Adipocyte (in vitro differentiated cells): Measurements from ENCODE around the gene TEAD3.

Experiments
- DNase-seq: peaks from one replicate; pipeline ENCODE4 v3.0.0-alpha.2; 2015; ENCODE audit warnings: low read depth
- H3K27me3 ChIP-seq: replicated peaks from 2 replicates; pipeline ENCODE4 v1.7.0; 2013; ENCODE audit warnings: mild to moderate bottlenecking, low read length, moderate library complexity; ENCODE audit not compliant: control insufficient read depth, insufficient read depth
- H3K36me3 ChIP-seq: 2 replicates; pipeline ENCODE4 v1.7.0; 2013; ENCODE audit warnings: low read length, mild to moderate bottlenecking, moderate library complexity; ENCODE audit not compliant: control insufficient read depth, insufficient read depth, severe bottlenecking
- H3K4me1 ChIP-seq: 2 replicates; pipeline ENCODE4 v1.7.0; 2013; ENCODE audit warnings: mild to moderate bottlenecking, low read length, moderate library complexity; ENCODE audit not compliant: control insufficient read depth, insufficient read depth
- H3K4me3 ChIP-seq: 2 replicates; pipeline ENCODE4 v1.7.0; 2013; ENCODE audit warnings: mild to moderate bottlenecking, low read length, moderate library complexity
- H3K9ac ChIP-seq: 2 replicates; pipeline ENCODE4 v1.7.0; 2013; ENCODE audit warnings: mild to moderate bottlenecking, low read length, moderate library complexity
- H3K9me3 ChIP-seq: 2 replicates; pipeline ENCODE4 v1.7.0; 2013; ENCODE audit warnings: mild to moderate bottlenecking, low read length, moderate library complexity; ENCODE audit not compliant: control insufficient read depth

The TEAD3 gene

DNA sequence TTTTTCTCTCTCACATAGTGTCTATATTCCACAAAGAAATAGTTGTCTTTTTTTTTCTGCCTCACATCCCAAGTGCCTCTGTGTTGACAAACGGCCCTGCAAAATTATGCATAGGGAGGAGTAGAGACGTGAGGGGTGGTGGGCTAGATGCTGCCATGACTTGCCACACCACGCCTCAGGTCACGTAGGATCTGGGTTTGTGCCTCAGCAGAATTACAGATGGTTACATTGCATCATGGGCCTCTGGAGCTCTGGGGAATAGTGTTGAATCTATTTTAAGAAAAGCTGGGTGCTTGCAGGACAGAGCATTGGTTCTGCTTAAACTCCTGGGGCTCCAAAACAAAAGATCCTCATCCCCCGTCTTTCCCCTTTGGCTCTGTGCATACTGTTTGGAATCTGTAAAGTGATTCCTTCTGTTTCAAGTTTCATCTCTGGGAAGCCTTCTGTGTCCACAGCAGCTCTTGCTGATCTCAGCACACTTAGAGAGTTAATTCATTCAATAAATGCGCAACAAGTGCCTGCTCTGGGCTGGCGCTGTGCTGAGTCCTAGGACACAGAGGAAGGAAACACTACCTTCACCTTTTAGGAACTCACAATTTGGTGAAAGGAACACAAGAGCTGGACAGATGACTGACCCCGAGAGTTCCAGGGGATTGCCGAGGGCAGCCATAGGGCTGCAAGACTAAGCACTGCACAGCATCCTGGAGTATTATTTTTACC lies 42.3 kb downstream of the TEAD3 start:
- H3K9me3 ChIP-seq = no peaks in the 10 kb centered on the region
- peak; percentile 44 for DNase-seq
- peak overlapping the region; percentile 11 for H3K9ac ChIP-seq
- no peaks in the 10 kb centered on the region for H3K27me3 ChIP-seq
- H3K36me3 ChIP-seq = peaks cover 4% of the 10 kb centered on the region
- no peak overlapping the region for H3K4me3 ChIP-seq
- H3K4me1 ChIP-seq = peaks cover 29% of the 10 kb centered on the region

DNA sequence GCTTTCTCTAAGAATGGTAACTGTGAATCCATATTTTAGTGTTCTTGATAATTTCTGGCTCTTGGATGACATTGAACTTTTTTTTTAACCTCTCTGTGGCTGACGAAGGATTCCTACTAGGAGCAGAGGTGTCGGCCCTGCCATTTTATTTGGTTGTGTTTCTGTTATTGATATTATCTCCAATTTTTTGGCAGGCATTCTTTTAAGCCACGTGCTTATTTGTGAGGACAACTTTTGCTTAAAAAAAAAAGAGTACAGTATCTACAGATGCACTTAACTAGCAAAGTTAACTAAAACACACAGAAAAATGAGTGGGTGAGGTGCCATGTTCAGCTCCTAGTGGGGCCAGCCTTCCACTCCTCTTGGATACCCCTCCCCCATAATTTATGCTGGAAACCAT lies 43.6 kb downstream of the TEAD3 start:
- DNase-seq = peak; percentile 36
- H3K4me3 ChIP-seq = peak overlapping the region; percentile 84
- no peaks in the 10 kb centered on the region for H3K27me3 ChIP-seq

DNA sequence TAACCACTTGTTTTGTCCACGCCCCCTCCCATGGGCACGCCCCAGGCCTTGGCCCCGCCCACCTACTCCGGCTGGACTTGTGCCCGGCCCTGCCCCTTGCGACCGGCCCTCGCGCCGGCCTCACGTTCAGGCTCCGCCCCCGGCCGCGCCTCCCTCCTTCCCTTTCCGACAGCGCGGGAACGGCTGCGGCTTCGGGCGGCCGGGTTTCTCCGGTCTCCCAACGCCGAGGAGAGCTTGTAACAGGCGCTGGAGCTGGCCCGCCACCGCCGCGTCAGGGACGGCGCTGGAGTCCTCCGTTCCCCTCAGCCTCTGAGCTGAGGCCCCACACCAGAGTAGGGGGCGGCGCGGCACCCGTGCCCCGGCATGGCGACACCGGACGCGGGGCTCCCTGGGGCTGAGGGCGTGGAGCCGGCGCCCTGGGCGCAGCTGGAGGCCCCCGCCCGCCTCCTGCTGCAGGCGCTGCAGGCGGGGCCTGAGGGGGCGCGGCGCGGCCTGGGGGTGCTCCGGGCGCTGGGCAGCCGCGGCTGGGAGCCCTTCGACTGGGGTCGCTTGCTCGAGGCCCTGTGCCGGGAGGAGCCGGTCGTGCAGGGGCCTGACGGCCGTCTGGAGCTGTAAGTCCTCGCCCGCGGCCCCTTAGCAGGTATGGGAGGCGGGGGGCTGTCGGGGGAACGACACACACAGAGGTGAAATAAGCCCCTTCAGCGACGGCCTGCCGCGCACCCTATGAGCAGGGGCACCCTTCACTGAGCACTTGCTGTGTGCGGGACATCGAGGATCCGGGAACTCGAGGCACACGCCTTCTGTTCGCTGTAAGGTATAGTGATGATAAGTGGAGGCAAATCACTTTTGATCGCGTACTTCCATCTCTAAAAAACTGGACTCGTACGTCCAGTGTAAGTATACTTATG lies 44.4 kb downstream of the TEAD3 start, which contains the start of gene FANCE:
Gene FANCE (plus strand): TSS at position 156 of the 908 bp plus-strand sequence. CDS start 208 bp downstream, at position 364.
- no peaks in the 10 kb centered on the region for H3K36me3 ChIP-seq
- H3K9ac ChIP-seq = peak within 1 kb of the TSS; percentile 83
- peak; percentile 97 for DNase-seq
- no peaks in the 10 kb centered on the region for H3K9me3 ChIP-seq
- peaks cover 29% of the 10 kb centered on the region for H3K4me1 ChIP-seq
- peak within 1 kb of the TSS; percentile 84 for H3K4me3 ChIP-seq
- no peaks in the 10 kb centered on the region for H3K27me3 ChIP-seq

More for the DNA sequence above, 43.6 kb downstream of the TEAD3 start:
- Histone ChIP-seq H3K9ac (peak overlapping the region; percentile 83), H3K9me3 (no peaks in the 10 kb centered on the region), H3K36me3 (no peaks in the 10 kb centered on the region), H3K4me1 (peaks cover 29% of the 10 kb centered on the region)

DNA sequence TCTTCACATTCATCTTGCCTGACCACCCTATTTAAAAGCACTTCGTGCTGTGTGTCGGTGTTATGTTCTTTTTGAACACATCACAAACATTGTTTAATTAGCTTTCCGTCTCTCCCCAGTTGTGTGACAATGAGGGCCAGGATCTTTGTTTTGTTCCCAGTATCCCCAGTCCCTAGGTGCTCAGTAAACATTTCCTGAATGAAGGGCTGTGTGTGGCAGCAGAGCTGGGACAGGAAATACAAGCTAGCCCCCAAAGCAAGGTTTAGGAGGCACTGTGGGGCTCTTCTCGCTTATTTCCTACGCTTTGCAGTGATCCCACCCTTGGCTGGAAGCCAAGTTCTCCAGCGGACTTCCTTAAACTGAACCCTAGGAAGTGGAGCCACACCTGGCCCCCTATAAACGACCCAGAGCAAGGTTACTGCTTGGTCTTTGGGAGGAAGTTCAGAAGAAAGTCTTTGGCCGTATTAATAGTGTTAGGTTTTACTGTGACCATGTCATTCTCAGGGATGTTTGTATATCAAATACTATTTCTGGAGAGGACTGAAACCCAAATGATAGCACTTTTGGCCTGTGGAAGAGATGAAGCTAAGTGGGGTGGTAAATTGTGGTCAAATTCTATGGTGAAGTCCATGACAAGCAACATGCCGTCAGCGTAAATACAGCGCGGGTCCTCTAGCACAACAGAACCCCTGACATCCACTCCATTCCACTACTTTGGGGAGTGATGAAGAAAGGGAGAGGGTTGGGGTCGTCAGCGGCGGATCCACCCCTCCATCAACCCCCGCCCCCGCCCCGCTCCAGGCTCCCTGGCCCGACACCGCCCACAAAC lies 45.3 kb downstream of the TEAD3 start:
- Histone ChIP-seq H3K9me3 (no peaks in the 10 kb centered on the region), H3K4me3 (peak overlapping the region; percentile 84), H3K36me3 (no peaks in the 10 kb centered on the region), H3K4me1 (peaks cover 29% of the 10 kb centered on the region), H3K9ac (peak overlapping the region; percentile 14), H3K27me3 (no peaks in the 10 kb centered on the region)
- DNase-seq = no peak

DNA sequence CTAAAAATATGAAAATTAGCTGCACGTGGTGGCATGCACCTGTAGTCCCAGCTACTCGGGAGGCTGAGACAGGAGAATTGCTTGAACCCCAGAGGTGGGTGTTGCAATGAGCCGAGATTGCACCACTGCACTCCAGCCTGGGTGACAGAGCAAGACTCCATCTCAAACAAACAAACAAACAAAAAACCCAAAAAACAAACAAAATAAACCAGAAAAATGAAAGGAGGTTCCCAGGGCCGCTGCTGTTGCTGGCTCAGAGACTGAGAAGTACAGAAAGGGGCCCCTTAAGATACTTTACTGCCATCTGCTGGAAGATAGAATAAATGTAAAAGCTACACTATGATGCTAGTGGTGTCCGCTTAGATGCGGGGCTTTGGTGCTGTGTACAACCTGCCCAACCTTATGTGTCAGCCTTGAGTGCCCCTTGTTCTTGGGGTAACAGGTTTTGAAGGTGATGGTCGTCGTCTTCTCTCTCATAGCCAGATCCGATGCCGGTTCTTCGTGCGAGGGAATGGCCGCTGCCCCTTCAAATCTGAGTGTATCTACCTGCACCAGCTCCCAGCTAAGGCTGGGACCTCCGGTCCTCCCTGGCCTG lies 47.5 kb downstream of the TEAD3 start:
- Histone ChIP-seq H3K27me3 (no peaks in the 10 kb centered on the region), H3K4me1 (peaks cover 22% of the 10 kb centered on the region), H3K9me3 (no peaks in the 10 kb centered on the region), H3K9ac (no peak overlapping the region), H3K4me3 (no peak overlapping the region), H3K36me3 (no peaks in the 10 kb centered on the region)
- DNase-seq = peak; percentile 94

DNA sequence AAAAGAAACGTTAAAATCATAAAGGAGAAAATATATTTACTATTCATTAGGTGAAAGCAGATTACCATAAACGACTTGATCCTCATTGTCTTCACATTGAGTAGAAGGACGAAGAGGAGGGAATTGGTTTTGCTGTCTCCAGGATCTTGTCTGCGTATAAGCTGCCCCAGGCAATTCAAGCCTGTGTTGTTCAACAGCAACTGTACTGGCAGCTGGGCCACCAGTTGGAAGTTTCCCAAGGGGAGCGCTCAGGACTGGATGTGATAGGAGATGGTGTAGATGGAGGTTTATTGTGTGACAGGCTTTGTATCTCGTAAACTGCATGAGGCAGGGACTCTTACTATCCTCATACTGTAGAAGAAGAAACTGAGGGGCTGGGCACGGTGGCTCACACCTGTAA lies 48.7 kb downstream of the TEAD3 start:
- DNase-seq = no peak
- Histone ChIP-seq H3K27me3 (no peaks in the 10 kb centered on the region), H3K9ac (no peak overlapping the region), H3K4me3 (no peak overlapping the region), H3K9me3 (no peaks in the 10 kb centered on the region), H3K4me1 (peaks cover 10% of the 10 kb centered on the region), H3K36me3 (no peaks in the 10 kb centered on the region)

DNA sequence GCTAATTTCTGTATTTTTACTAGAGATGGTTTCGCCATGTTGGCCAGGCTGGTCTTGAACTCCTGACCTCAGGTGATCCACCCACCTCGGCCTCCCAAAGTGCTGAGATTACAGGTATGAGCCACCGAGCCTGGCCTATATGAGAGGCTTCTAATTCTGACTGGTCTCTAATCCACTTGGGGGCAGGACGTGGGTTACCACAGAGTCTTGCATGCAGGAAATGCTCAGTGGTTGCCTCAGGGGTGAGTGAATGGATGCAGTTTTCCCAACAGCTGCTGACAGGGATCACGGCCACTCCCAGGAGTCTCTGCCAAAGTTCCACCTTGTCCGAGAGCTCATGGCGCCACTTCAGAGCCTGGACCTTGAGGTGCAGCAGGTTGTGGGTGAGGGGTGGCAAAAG lies 51.2 kb downstream of the TEAD3 start:
- Histone ChIP-seq H3K27me3 (no peaks in the 10 kb centered on the region), H3K9ac (no peak overlapping the region), H3K4me3 (no peak overlapping the region), H3K36me3 (no peaks in the 10 kb centered on the region), H3K4me1 (no peaks in the 10 kb centered on the region), H3K9me3 (no peaks in the 10 kb centered on the region)
- no peak for DNase-seq

DNA sequence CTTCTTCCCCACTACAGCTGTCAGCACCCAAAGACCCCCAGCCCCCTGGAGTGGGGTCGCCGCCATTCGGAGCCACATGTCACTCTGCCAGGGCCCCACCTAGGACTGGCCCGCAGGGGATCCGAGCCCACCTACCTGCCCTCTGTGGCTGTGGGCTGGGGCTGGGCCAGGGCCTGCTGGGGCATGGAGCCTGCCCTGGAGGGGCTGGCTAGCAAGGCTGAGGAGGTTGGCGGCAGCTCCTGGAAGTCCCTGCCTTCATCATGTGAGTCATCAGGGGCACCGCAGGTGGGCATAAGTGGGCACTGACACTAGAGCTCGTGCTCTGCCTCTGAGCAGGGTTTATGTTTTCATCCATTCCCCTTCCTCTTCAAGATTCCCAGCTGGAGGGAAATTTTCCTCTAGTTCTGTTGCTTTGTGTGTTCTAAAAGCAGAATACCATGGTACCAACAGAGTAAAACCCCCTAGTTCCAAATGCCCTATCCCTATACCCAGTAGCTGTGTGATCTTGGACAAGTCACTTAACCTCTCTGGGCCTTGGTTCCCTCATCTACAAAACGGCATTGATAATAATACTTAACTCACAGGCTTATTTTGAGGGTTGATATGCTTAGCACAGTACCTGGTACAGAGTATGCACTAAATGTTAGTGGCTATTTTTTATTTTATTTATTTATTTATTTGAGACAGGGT lies 53.4 kb downstream of the TEAD3 start:
- H3K9ac ChIP-seq = no peak overlapping the region
- H3K9me3 ChIP-seq = no peaks in the 10 kb centered on the region
- no peaks in the 10 kb centered on the region for H3K36me3 ChIP-seq
- H3K27me3 ChIP-seq = no peaks in the 10 kb centered on the region
- H3K4me3 ChIP-seq = no peak overlapping the region
- no peaks in the 10 kb centered on the region for H3K4me1 ChIP-seq
- no peak for DNase-seq

DNA sequence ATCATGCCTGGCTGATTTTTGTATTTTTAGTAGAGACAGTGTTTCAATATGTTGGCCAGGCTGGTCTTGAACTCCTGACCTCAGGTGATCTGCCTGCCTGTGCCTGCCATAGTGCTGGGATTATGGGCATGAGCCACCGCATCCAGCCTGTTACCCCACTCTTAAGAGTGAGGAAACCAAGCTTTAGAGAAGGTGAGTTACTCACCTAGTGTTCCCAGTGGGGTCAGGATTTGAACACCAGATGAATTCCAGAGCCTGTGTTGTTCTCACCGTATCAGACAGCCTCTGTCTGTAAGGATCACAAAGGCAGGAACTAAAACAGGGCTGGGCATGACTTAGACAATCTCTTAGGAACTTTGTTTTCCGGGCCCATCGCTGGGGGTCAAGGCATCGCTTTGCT lies 54.2 kb downstream of the TEAD3 start:
- DNase-seq = no peak
- H3K9me3 ChIP-seq = no peaks in the 10 kb centered on the region
- H3K27me3 ChIP-seq = no peaks in the 10 kb centered on the region
- no peak overlapping the region for H3K9ac ChIP-seq
- H3K4me1 ChIP-seq = no peaks in the 10 kb centered on the region
- H3K36me3 ChIP-seq = no peaks in the 10 kb centered on the region
- no peak overlapping the region for H3K4me3 ChIP-seq

DNA sequence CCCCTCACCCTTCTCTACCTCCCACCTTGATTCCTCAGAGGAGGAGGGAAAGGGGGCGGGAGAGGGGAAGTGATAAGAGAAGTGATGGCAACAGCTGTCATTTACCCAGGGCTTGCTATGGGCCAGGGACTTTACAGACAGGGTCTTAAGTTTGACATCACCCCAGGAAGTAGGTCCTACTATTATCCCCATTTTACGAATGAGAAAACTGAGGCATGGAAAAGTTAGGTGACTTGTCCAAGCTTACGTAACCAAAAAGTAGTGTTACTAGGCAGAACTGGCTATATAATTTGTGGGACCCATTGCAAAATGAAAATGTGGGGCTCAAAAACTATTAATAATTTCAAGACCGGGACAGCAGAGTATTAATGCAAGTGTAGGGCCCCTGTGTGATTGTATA lies 55.2 kb downstream of the TEAD3 start:
- H3K27me3 ChIP-seq = no peaks in the 10 kb centered on the region
- DNase-seq = no peak
- H3K9ac ChIP-seq = no peak overlapping the region
- no peak overlapping the region for H3K4me3 ChIP-seq
- H3K36me3 ChIP-seq = no peaks in the 10 kb centered on the region
- no peaks in the 10 kb centered on the region for H3K4me1 ChIP-seq
- H3K9me3 ChIP-seq = no peaks in the 10 kb centered on the region
